RCC 7860 (cell line): ENCODE measurements around the gene ARMC2.
"Not testable (repeated sequence)": the region's sequence is repeated elsewhere in the genome, so short reads cannot be mapped to it uniquely, and the experiment has no call there.

Source experiments
- DNase-seq: peaks from one replicate; pipeline ENCODE4 v3.0.0-alpha.2; 2015; ENCODE audit warnings: low spot score
- FAIRE-seq: peaks from 2 replicates; lab custom pipeline; 2012; peaks lifted over from hg19 to GRCh38; lab: Jason Lieb, UNC

ARMC2 gene

GRCh38 chr6:108869876-108870275 lies 21.7 kb downstream of the ARMC2 start:
- DNase-seq (no peak), FAIRE-seq (no peak)

- no peak for FAIRE-seq
Measured at GRCh38 chr6:108870357-108870756, 22.1 kb downstream of the ARMC2 start.

GRCh38 chr6:108872141-108872557 lies 23.9 kb downstream of the ARMC2 start:
- no peak for DNase-seq
- FAIRE-seq = no peak

More at GRCh38 chr6:108870357-108870756, 22.1 kb downstream of the ARMC2 start:
- no peak for DNase-seq

- no peak for FAIRE-seq
- DNase-seq = no peak
Measured at GRCh38 chr6:108872575-108872974, 24.4 kb downstream of the ARMC2 start.

GRCh38 chr6:108873251-108873650 lies 25.0 kb downstream of the ARMC2 start:
- FAIRE-seq = no peak
- DNase-seq = no peak

GRCh38 chr6:108873971-108874370 lies 25.7 kb downstream of the ARMC2 start:
- FAIRE-seq = no peak
- DNase-seq = no peak

- DNase-seq (no peak), FAIRE-seq (no peak)
Measured at GRCh38 chr6:108874470-108875160, 26.4 kb downstream of the ARMC2 start.

- DNase-seq = no peak
- no peak for FAIRE-seq
Measured at GRCh38 chr6:108875161-108875555, 26.9 kb downstream of the ARMC2 start.

GRCh38 chr6:108877046-108877751 lies 29.0 kb downstream of the ARMC2 start:
- no peak for FAIRE-seq
- no peak for DNase-seq

GRCh38 chr6:108878942-108879341 lies 30.7 kb downstream of the ARMC2 start:
- DNase-seq (no peak), FAIRE-seq (no peak)

- DNase-seq (no peak), FAIRE-seq (no peak)
Measured at GRCh38 chr6:108883172-108883571, 35.0 kb downstream of the ARMC2 start.

- FAIRE-seq (no peak), DNase-seq (no peak)
Measured at GRCh38 chr6:108884211-108885059, 36.2 kb downstream of the ARMC2 start.

- FAIRE-seq (no peak), DNase-seq (no peak)
Measured at GRCh38 chr6:108888052-108888451, 39.8 kb downstream of the ARMC2 start.

- DNase-seq (no peak), FAIRE-seq (no peak)
Measured at GRCh38 chr6:108888745-108889144, 40.5 kb downstream of the ARMC2 start.

- not testable (repeated sequence) for FAIRE-seq, DNase-seq
Measured at GRCh38 chr6:108890898-108891297, 42.7 kb downstream of the ARMC2 start.

- DNase-seq (no peak), FAIRE-seq (no peak)
Measured at GRCh38 chr6:108895571-108895970, 47.3 kb downstream of the ARMC2 start.

- FAIRE-seq = no peak
- DNase-seq = no peak
Measured at GRCh38 chr6:108896111-108896661, 48.0 kb downstream of the ARMC2 start.

- FAIRE-seq (no peak), DNase-seq (no peak)
Measured at GRCh38 chr6:108897371-108897770, 49.1 kb downstream of the ARMC2 start.

- no peak for FAIRE-seq
- DNase-seq = no peak
Measured at GRCh38 chr6:108902382-108902792, 54.2 kb downstream of the ARMC2 start.

- DNase-seq = no peak
- FAIRE-seq = no peak
Measured at GRCh38 chr6:108903796-108904195, 55.6 kb downstream of the ARMC2 start.

- FAIRE-seq (no peak), DNase-seq (no peak)
Measured at GRCh38 chr6:108904741-108905140, 56.5 kb downstream of the ARMC2 start.
